Fibroblast of skin of back (primary cell): ENCODE data around the gene CRTAC1.

Source experiments
- DNase-seq: peaks from one replicate; pipeline ENCODE4 v3.0.0-alpha.2; 2013

The CRTAC1 gene

DNA sequence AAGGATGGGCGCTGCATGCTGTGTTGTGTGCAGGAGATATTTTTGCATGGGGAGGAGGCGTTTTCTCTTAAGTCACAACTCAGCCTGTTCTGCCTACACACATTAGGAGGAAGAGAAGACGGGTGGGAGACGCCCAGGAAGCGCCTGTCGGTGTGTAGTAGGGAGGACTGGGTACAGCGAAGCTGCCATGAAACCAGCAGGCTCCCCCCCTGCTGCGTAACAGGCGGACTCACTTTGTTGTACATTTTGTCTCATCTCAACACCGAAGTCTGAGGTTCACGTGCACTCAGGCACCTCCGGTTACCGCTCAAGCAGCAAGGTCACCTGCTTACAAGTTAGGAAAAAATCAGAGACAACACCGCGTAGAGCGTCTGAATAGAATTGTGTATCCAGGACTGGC, 56.3 kb downstream of the CRTAC1 start:
- no peak for DNase-seq

GRCh38 chr10:97969538-97970079, 60.8 kb downstream of the CRTAC1 start:
- no peak for DNase-seq

- no peak for DNase-seq
These were observed 65.7 kb downstream of the CRTAC1 start for GRCh38 chr10:97964748-97965147.

DNA sequence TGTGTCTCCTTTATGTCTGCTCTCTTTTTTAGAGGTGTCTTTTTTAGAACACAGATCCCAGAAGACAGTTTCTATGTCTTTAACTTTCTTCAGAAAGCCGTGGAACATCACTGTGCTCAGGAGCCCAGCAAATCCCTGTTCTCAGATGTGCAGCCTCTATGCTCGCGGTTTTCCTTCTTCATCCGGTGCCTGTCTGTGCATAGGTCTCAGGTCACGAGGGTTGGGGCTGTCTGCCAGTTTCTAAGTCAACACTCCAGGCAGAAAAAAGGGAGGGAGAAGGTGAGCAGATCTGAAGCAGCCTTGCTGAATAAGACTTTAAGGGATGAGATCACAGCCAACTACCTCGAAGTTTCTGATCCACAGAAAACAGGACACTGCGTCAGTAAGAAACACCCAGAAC, 68.5 kb downstream of the CRTAC1 start:
- no peak for DNase-seq

DNA sequence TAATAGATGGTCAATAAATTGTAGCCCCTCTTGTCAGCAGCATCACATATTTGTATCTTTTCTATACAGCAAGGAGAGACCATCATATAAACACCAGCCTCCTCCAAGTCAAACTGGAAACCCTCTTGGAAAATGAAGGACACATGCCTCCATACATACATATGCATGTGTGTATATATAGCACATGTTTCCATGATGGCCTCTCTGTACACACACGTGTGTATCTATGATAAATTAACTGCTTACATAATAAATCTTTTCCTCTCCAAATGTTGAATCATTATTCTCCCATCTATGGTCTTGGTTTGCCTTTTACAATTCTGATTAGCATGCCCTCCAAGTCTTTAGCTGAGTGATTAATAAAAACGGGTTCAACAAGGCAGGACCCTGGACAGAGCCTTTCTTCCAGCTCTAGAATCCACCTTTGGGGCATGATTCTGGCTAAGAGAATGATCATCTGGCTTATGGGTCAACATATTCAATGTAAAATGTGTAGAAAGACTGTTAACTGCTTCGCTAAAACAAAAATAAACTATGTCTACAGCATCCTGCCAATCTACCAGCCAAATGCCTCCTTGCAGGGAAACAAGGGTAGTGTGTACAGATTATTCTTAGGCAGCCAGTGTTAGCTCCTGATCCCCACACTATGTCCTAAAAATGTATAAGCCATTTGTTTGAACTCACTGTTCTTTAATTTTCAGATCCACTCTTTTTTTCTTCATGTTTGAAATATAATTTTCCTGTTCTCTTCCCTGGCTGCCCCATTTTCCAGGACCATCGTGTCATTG, 70.0 kb downstream of the CRTAC1 start:
- DNase-seq, result no peak

- no peak for DNase-seq
These were observed 81.0 kb downstream of the CRTAC1 start for GRCh38 chr10:97949462-97949861.

- no peak for DNase-seq
These were observed 81.6 kb downstream of the CRTAC1 start for GRCh38 chr10:97948822-97949221.

DNA sequence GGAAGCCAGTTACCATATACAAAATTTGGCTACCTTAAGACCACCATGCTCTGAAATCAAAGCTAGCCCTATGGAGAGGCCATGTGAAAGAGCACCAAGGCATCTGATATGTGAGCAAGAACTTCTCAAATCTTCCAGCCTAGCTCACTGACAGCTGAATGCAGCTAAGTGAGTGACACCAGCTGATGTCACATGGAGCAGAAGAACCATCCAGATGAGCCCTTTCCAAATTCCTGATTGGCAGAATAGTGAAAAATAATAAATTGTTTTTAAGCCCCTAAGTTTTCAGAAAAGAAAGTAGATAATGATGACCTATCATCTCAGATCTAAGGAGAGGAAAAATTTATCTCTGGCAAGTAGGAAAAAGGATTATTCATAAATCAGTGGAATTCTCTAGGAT, 85.6 kb downstream of the CRTAC1 start:
- no peak for DNase-seq

DNA sequence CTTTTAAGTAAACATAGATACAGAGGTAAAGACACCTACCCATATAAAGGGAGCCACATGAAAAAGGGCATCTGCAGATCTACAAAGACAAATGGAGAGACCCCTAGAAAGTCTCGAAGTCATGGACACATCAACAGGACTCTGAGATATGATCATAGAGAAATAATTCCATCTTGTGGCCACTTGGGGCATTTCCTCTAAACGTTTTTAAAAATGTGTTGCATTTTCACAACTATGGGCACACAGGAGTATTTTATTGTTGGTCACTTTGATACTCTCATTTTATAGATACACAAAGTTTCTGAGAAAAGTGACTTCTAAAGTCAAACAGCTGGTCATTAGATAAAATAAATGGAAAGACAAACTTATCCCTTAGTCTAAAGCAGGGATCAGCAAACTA, 87.1 kb downstream of the CRTAC1 start:
- no peak for DNase-seq

DNA sequence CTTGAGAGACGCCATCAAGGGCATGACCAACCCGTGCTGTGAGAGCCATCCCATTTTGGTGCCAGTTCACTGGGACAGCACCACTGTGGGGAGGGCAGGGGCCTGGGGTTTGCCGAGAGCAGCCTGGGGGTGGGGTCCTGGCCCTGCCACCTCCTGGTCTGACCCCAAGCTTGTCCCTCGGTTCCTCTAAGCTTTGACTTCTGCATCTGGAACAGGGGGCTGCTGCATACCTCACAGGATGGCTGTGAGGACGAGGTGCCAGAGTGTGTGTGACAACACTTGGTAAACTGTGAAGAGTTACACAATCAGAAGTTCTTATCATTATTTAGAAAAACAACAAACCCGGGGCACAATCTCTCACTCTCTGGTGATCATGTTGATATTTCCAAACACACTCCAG, 89.9 kb downstream of the CRTAC1 start:
- DNase-seq, result no peak

- no peak for DNase-seq
These were observed 90.9 kb downstream of the CRTAC1 start for GRCh38 chr10:97939446-97939990.

DNA sequence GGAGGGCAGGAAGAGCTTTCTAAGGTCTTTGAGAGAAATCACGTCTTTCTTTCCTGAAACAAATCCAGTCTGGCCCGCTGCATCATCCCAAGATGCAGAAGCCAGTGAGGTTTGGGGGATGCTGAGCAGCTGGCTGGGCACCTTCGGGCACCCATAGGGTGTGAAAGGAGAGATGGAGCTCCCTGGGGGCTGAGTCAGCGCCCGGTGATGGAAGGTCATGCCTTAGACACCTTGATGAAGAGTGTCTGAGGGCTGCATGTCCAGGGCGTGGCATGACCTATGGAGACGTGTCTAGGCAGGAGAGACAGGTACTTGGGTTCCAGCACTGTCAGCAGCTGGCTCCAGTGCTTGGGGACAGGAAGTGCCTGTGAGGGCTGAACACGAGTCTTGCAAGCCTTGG, 92.5 kb downstream of the CRTAC1 start:
- no peak for DNase-seq

- no peak for DNase-seq
These were observed 93.4 kb downstream of the CRTAC1 start for GRCh38 chr10:97937054-97937453.

DNA sequence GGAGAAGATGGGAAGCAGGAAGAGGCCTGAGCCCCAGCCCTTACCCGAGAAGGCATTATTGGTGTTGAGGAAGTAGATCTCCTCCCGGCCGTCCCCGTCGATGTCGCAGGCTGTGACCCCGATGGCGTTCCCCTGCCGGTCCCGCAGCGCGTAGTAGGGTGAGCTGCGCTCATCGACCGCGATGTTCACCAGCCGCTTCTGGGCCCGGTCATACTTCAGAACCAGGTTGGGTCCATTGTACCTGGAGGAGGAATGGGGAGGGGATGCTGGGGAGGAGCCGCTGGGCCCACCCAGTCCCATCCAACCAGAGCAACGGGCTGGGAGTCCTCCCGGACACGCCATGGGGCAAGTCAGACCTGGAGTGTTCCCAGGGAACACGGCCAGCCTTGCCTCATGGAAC, 94.3 kb downstream of the CRTAC1 start:
- no peak for DNase-seq

- no peak for DNase-seq
These were observed 97.4 kb downstream of the CRTAC1 start for GRCh38 chr10:97932932-97933530.

- DNase-seq, result no peak
These were observed 99.4 kb downstream of the CRTAC1 start for GRCh38 chr10:97931041-97931440.

DNA sequence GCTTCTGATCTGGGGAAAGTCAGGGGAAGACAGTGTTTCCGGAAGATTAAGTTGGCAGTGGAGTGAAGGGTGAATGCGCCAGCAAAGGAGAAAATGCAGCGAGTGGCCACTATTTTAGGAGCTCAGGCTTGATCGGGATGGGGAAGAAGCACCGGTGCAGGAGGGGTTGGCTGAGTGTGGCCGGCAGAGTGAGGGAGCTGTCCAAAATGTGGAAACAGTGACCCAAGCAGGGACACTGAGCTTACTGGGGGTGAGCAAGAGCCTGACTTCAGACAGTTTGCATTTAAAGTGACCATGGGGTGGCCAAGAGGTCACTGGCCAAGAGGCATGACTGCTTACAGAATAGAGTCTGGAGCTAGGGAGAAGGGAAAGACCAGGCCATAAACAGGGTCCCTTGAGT, 101.5 kb downstream of the CRTAC1 start:
- DNase-seq, result no peak

- no peak for DNase-seq
These were observed 102.8 kb downstream of the CRTAC1 start for GRCh38 chr10:97927622-97928021.

GRCh38 chr10:97926055-97926454, 104.4 kb downstream of the CRTAC1 start:
- DNase-seq, result no peak

DNA sequence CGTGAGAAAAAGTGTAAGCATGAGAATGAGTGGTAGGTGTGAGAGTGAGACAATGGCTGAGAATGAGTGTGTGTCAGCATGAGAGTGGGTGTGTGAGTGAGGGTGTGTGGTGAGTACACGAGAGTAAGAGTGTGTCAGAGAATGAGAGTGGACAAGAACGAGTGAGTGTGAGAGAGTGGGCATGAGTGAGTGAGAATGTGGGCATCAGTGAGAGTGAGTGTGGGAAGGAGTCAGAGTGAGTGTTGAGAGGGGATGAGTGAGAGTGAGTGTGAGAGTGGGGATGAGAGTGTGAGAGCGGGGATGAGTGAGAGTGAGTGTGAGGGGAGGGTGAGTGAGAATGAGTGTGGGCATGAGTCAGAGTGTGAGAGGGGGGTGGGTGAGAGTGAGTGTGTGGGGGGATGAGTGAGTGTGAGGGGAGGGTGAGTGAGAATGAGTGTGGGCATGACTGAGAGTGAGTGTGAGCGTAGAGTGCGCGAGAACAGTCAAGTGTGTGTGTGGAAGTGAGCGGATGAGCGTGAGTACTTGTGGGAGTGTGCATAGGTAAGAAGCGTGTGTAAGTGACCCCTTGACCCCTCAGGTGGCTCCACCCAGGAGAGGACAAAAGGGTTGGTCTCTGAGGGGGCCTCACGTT, 105.0 kb downstream of the CRTAC1 start:
- no peak for DNase-seq

DNA sequence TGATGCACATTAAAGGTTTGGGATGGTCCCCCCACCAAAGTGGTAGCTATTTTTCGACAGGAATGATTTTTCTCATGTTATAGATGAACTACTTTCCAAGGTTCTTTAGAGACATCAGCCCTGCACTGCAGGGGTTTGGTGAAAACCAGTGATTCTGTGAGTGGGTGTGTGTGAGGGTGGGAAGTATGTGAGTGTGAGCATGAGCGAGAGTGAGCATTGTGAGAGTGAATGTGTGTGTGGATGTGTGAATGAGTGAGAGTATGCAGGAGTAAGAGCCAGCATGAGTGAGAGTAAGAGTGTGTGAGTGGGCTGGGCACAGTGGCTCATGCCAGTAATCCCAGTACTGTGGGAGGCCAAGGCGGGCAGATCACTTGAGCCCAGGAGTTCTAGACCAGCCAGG, 105.7 kb downstream of the CRTAC1 start:
- DNase-seq, result no peak

GRCh38 chr10:97923476-97923875, 106.9 kb downstream of the CRTAC1 start:
- DNase-seq, result no peak

GRCh38 chr10:97923057-97923456, 107.4 kb downstream of the CRTAC1 start:
- DNase-seq, result no peak
